Measurements from ENCODE around the gene CGNL1. TPM values are rescaled to one million over a fixed set of nuclear protein-coding genes. Genes with fewer than 3 reads are reported as not detected.

The CGNL1 gene
- total RNA-seq, 4 donors from 2014 or later = 5.7 to 22.9 (median 14.5) TPM

- TF ChIP-seq POLR2A (IDR thresholded peaks at IDR 0.05) = no peak
- no peak for TF ChIP-seq CTCF (IDR thresholded peaks at IDR 0.05)
- intact Hi-C loops (cut with DNase I; ENCODE audit: low total_unique reads) = loop anchor here (5.0 kb wide), 1 partner anchor 192 kb away; no protein-coding TSS in a partner anchor
- 73 to 81% methylated on average over 6 of the region's 6 CpGs for WGBS, 2 donors
- no peak overlapping the region for H3K4me3 ChIP-seq (ENCODE audit: low read depth, poor library complexity, severe bottlenecking)
- no peak for DNase-seq (ENCODE audit: low spot score in 2 of 2)
These were observed 41.0 kb upstream of the CGNL1 start for GRCh38 chr15:57335293-57335715.

DNA sequence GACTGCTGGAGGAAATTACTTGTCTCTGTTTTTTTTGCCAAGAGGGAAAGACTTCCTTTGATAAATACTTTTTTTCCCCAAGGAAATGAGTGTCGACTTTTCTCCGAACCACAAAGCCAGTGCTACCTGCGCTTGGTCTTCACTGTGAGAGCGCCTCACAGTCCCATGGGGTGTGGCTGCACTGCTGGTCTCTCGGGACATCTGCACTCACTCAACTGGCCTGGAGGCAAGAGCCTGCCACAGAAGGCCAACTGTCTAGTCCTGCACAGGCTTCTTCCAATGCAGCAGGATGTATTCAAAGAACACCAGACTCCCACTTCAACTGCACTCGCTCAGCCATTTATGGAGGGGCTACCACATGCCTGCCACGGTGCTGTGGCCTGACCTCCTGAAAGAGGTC lies 40.6 kb upstream of the CGNL1 start:
- intact Hi-C loops (cut with DNase I; ENCODE audit: low total_unique reads) = loop anchor here (5.0 kb wide), 1 partner anchor 192 kb away; no protein-coding TSS in a partner anchor
- WGBS, 2 donors = 59 to 67% methylated on average over 7 of the region's 7 CpGs
- DNase-seq (ENCODE audit: low spot score in 2 of 2) = no peak
- TF ChIP-seq POLR2A (IDR thresholded peaks at IDR 0.05) (no peak), CTCF (IDR thresholded peaks at IDR 0.05) (no peak)
- no peak overlapping the region for H3K4me3 ChIP-seq (ENCODE audit: low read depth, poor library complexity, severe bottlenecking)

- TF ChIP-seq CTCF (IDR thresholded peaks at IDR 0.05) (no peak), POLR2A (IDR thresholded peaks at IDR 0.05) (no peak)
- WGBS, 2 donors = 47 to 55% methylated on average over 13 to 15 of the region's 15 CpGs
- DNase-seq (ENCODE audit: low spot score in 2 of 2) = peak in 1 of 2 donors; percentile 90
- no peak overlapping the region for H3K4me3 ChIP-seq (ENCODE audit: low read depth, poor library complexity, severe bottlenecking)
- intact Hi-C loops (cut with DNase I; ENCODE audit: low total_unique reads) = loop anchor here (5.0 kb wide), 1 partner anchor 189 kb away; no protein-coding TSS in a partner anchor
These were observed 38.4 kb upstream of the CGNL1 start for GRCh38 chr15:57337868-57338411.

DNA sequence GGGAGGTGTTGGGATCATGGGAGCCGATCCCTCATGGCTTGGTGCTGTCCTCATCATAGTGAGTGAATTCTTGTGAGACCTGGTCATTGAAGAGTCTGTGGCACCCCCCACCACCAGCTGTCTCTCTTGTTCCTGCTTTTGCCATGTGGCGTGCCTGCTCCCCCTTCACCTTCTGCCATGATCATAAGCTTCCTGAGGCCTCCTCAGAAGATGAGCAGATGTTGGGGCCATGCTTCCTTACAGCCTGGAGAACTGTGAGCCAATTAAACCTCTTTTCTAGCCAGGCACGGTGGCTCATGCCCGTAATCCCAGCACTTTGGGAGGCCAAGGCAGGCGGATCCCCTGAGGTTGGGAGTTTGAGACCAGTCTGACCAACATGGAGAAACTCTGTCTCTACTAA lies 37.0 kb upstream of the CGNL1 start:
- intact Hi-C loops (cut with DNase I; ENCODE audit: low total_unique reads) = loop anchor here (5.0 kb wide), 1 partner anchor 188 kb away; no protein-coding TSS in a partner anchor
- TF ChIP-seq CTCF (IDR thresholded peaks at IDR 0.05) (no peak), POLR2A (IDR thresholded peaks at IDR 0.05) (no peak)
- DNase-seq (ENCODE audit: low spot score in 2 of 2) = no peak
- 88 to 92% methylated on average over 5 of the region's 5 CpGs for WGBS, 2 donors
- H3K4me3 ChIP-seq (ENCODE audit: low read depth, poor library complexity, severe bottlenecking) = no peak overlapping the region

DNA sequence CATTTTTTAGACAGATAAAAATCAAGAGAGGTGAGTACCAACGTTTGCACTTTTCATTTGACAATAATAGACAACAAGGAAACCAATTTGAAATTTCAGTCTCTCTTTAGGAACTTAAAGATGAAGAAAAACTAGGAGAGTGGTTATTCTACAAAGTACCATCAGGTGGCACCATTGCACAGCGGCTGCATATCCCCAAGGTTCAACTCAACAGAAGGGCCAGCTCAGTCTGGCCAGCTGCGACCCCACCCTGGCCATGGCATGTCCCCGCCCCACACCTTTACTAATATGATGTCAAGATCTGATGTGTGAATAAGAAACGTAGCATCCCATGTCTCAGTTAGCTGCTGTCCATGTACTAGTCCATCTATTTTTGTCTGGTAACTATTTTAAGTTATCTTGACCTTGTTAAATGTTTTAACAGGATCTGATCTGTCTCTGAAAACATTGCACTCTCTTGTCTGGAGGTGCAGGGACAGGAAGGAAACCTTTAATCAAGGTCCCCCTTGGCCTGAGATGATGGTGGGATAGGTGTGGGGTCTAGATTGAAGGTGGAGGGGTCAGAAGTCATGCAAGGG lies 35.5 kb upstream of the CGNL1 start:
- DNase-seq (ENCODE audit: low spot score in 2 of 2) = peak; percentile 51 to 90
- no peak overlapping the region for H3K4me3 ChIP-seq (ENCODE audit: low read depth, poor library complexity, severe bottlenecking)
- no peak for TF ChIP-seq CTCF (IDR thresholded peaks at IDR 0.05)
- no peak for TF ChIP-seq POLR2A (IDR thresholded peaks at IDR 0.05)
- WGBS, 2 donors = 0 to 3% methylated on average over 5 of the region's 5 CpGs
- intact Hi-C loops (cut with DNase I; ENCODE audit: low total_unique reads) = no loop called here

All from lower leg skin (tissue), 4 donors.